ENCODE data around the gene PPAN.

The PPAN gene

DNA sequence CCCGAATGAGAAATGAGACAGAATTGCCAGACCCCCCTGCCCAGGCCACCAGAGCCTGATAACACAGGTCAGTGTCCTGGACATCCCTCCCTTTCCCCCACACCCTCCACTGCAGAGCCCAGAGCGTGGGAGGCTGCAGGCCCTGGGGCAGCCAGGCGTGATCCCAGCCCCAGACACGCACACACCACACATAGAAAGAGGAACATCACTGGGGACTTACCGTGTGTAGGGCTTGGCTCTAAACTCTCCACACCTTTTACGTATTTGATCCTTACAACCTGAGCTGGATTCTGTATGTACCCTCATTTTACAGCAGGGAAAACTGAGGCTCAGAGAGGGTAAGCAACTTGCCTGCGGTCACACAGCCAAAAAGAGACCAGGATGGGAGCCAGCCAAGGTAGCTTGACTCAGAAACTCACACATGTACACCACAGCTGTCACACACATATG, 3.4 kb upstream of the PPAN start:
- no peak for TF ChIP-seq POLR2A (IDR thresholded peaks at IDR 0.05; ENCODE audit: low read depth, low read length)
- DNase-seq (ENCODE audit: insufficient read length, low spot score) (no peak), FAIRE-seq (no peak)

GRCh38 chr19:10104130-10104513, 2.0 kb upstream of the PPAN start:
- no peak for FAIRE-seq

DNA sequence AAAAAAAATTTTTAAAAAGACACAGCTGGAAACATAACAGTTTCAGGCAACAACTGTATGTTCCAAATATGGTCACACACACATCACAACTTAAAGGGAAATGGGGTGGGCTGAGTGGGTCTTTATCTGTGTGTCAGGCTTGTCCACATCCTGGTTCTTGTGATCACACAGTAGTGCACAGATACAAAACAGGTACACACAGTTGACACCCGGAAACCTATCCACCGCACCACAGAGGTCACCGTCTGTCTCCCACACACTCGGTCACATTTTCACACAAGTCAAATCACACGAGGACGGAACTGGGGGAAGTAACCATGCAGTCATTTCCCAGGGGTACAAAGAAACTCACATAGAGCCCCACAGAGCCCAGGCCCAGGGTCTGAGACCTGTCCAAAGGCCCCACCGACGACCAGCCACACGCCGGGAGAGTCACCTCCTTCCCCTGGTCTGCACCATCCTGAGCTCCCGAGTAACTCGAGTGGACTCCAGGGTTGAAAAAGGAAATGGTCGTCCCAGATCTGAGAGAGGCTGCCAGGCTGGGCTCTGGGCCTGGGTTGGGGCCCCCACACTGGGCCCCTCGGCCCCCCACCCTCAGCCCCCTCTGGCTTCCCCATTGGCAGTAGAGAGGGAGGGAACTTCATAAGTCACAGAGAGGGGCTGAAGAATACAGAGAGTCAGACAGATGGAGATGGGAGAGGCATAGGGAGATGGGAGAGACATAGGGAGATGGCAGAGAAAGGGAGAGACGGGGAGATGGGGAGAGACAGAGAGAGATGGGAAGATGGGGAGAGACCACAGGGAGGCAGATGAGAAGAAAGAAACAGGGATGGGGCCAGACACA, 1.3 kb upstream of the PPAN start:
- FAIRE-seq (no peak), DNase-seq (ENCODE audit: insufficient read length, low spot score) (no peak)

More at GRCh38 chr19:10104130-10104513, 2.0 kb upstream of the PPAN start:
- no peak for DNase-seq (ENCODE audit: insufficient read length, low spot score)
- TF ChIP-seq POLR2A (IDR thresholded peaks at IDR 0.05; ENCODE audit: low read depth, low read length) = no peak

DNA sequence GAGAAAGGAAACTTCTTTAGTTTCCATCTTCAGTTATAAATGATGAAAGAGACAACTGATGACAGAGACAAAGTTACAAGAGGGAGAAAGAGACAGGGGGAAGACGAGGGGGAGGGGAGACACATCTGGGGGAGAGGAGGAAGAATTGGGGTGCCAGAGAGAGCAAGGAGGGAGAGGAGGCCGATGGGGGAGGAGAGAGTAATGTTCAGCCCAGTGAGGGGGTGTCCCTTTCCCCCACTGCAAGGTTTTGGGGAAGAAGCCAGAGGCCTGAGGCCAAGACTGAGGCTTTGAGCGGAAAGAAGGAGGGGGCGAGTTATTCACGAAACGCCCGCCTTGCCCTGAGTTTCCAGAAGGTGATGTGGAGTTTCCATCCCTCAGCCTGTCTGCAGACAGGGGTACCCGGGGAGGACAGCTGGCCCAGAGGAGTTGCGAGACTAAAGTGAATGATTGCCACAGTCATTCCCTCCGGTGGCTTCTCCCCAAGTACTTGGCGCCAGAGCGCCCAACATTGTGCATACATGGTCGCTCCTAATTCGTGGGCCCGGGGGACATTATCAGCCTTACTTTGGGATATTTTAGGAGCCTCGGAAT, 558 bp upstream of the PPAN start:
- TF ChIP-seq POLR2A (IDR thresholded peaks at IDR 0.05; ENCODE audit: low read depth, low read length) = no peak
- FAIRE-seq (no peak), DNase-seq (ENCODE audit: insufficient read length, low spot score) (no peak)

More for the DNA sequence above, 1.3 kb upstream of the PPAN start:
- TF ChIP-seq POLR2A (IDR thresholded peaks at IDR 0.05; ENCODE audit: low read depth, low read length) = no peak

GRCh38 chr19:10107254-10107653, 1.1 kb downstream of the PPAN start:
- FAIRE-seq = no peak
- DNase-seq (ENCODE audit: insufficient read length, low spot score) = no peak
- no peak for TF ChIP-seq POLR2A (IDR thresholded peaks at IDR 0.05; ENCODE audit: low read depth, low read length)

DNA sequence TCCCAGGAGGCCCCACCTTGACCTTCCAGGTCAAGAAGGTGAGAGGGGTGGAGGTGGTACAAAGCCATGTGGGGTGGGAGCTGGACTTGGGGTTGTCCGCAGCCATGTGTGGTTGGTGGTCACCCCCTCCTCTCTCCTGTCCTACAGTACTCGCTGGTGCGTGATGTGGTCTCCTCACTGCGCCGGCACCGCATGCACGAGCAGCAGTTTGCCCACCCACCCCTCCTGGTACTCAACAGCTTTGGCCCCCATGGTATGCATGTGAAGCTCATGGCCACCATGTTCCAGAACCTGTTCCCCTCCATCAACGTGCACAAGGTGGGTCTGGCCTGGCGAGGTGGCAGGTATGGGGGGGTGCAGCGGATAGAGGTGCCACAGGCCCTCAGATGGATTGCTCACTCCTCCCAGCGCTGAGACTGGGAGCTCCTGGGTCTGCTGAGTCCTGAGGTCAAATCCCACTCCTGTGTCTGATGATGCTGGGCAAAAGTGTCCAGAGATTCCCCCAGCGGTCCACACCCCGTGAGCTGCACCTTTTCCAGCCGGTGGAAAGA, 1.7 kb downstream of the PPAN start:
- DNase-seq (ENCODE audit: insufficient read length, low spot score) = no peak
- TF ChIP-seq POLR2A (IDR thresholded peaks at IDR 0.05; ENCODE audit: low read depth, low read length) = no peak
- no peak for FAIRE-seq

DNA sequence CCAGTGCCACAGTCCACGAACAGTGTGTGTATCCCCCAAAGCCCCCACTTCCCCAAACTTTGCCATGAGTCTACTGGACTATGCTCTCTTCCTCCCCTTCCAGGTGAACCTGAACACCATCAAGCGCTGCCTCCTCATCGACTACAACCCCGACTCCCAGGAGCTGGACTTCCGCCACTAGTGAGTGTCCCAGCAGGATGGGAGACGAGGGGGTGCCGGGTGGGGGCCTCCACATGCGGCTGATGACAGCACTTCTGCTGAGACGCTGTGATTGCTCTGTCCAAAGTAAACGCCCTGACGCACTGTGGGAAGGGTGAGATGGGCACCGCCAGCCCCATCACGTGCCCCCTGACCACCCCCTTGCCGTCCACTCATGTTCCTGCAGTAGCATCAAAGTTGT, 3.4 kb downstream of the PPAN start:
- no peak for DNase-seq (ENCODE audit: insufficient read length, low spot score)
- no peak for TF ChIP-seq POLR2A (IDR thresholded peaks at IDR 0.05; ENCODE audit: low read depth, low read length)
- no peak for FAIRE-seq

- no peak for FAIRE-seq
- TF ChIP-seq POLR2A (IDR thresholded peaks at IDR 0.05; ENCODE audit: low read depth, low read length) = no peak
- no peak for DNase-seq (ENCODE audit: insufficient read length, low spot score)
Observed at GRCh38 chr19:10110076-10110971, 4.2 kb downstream of the PPAN start.

DNA sequence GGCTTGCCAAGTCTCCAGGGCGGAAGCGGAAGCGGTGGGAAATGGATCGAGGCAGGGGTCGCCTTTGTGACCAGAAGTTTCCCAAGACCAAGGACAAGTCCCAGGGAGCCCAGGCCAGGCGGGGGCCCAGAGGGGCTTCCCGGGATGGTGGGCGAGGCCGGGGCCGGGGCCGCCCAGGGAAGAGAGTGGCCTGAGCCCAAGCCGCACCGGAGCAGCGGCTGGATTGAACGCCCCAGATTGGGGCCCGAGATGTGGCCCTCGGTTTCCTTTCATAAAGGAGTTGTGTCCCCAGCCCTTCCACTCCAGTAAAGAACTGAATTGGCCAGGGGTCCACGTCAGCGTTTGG, 4.8 kb downstream of the PPAN start:
- TF ChIP-seq POLR2A (IDR thresholded peaks at IDR 0.05; ENCODE audit: low read depth, low read length) = no peak
- FAIRE-seq (no peak), DNase-seq (ENCODE audit: insufficient read length, low spot score) (no peak)

GRCh38 chr19:10111405-10111811, 5.2 kb downstream of the PPAN start, which contains the start of gene P2RY11:
TSS of gene P2RY11 (plus strand) at chr19:10111693. CDS start at chr19:10111722, 29 bp downstream.
- no peak for DNase-seq (ENCODE audit: insufficient read length, low spot score)
- no peak for TF ChIP-seq POLR2A (IDR thresholded peaks at IDR 0.05; ENCODE audit: low read depth, low read length)
- FAIRE-seq = no peak

- FAIRE-seq = no peak
- 0 out of 2 replicates have a peak, but pooled peaks have one; percentile 3 for TF ChIP-seq POLR2A (IDR thresholded peaks at IDR 0.05; ENCODE audit: low read depth, low read length)
- no peak for DNase-seq (ENCODE audit: insufficient read length, low spot score)
Observed at GRCh38 chr19:10112037-10112761, 6.0 kb downstream of the PPAN start.

DNA sequence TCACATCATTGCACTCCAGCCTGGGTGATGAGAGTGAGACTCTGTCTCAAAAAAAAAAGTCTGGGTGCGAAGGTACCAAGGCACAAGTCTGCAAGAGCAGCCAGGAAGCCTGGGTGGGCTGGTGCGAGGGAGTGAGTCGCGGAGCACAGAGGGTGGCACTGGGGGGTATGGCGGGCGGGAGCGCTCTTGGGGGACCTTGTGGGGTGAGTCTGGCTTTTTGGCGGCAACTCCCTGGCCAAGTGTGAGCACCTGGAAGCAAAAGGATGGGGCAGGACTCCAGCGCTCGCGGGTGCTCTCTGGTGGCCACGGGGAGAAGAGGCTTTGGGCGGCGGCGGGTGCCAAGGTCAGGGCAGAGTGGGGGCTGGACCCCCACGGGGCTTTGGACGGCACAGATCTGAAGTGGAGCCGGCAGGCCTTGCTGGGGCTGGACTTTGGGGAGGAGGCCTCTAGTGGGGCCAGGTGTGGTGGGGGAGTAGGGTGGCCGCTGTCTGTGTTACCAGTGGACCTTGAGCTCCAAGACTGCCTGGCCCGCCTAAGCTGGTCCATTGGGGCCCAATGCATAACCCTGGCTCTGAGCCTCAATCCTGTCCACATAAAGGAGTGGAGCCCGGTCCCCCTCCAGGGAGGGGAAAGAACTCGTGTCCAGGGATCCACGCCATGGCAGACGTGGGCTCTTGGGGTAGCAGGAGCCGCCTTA, 6.9 kb downstream of the PPAN start:
- no peak for DNase-seq (ENCODE audit: insufficient read length, low spot score)
- TF ChIP-seq POLR2A (IDR thresholded peaks at IDR 0.05; ENCODE audit: low read depth, low read length) = no peak
- FAIRE-seq = no peak

DNA sequence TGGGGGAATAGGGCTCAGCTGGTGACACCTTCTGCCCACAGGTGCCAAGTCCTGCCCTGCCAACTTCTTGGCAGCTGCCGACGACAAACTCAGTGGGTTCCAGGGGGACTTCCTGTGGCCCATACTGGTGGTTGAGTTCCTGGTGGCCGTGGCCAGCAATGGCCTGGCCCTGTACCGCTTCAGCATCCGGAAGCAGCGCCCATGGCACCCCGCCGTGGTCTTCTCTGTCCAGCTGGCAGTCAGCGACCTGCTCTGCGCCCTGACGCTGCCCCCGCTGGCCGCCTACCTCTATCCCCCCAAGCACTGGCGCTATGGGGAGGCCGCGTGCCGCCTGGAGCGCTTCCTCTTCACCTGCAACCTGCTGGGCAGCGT, 7.4 kb downstream of the PPAN start:
- FAIRE-seq (no peak), DNase-seq (ENCODE audit: insufficient read length, low spot score) (no peak)
- TF ChIP-seq POLR2A (IDR thresholded peaks at IDR 0.05; ENCODE audit: low read depth, low read length) = no peak

Measured in H54 (cell line).